ENCODE data around the gene HDDC2. TPM values are rescaled to one million over a fixed set of nuclear protein-coding genes. Genes with fewer than 3 reads are reported as not detected.

The HDDC2 gene
- total and polyA plus RNA-seq, 2 experiments from 2014 or later = 69.5 to 131 TPM

GRCh38 chr6:125252891-125253290, 48.9 kb downstream of the HDDC2 start:
- Histone ChIP-seq H3K4me3 (no peak overlapping the region), H4K20me1 (replicated peaks; ENCODE audit: insufficient read depth) (no peaks in the 10 kb centered on the region), H3K27ac (ENCODE audit: low read depth) (no peak overlapping the region), H3K79me2 (replicated peaks; ENCODE audit: insufficient read depth) (no peaks in the 10 kb centered on the region), H2AFZ (no peak overlapping the region), H3F3A (replicated peaks; ENCODE audit: low read depth) (no peaks in the 10 kb centered on the region), H3K9me2 (ENCODE audit: insufficient read depth) (no peaks in the 10 kb centered on the region), H3K36me3 (ENCODE audit: insufficient read depth) (no peaks in the 10 kb centered on the region), H3K4me2 (no peak overlapping the region), H3K4me1 (ENCODE audit: insufficient read depth) (peaks cover 10% of the 10 kb centered on the region), H3K27me3 (ENCODE audit: insufficient read depth) (no peaks in the 10 kb centered on the region)
- Mint-ChIP-seq H3K27ac (no peak overlapping the region), H3K36me3 (ENCODE audit: low read depth) (no peaks in the 10 kb centered on the region), H3K27me3 (ENCODE audit: insufficient read depth, low read depth, poor library complexity) (peaks cover 2% of the 10 kb centered on the region), H3K9me3 (no peaks in the 10 kb centered on the region), H3K4me1 (peaks cover 11% of the 10 kb centered on the region), H3K4me3 (no peak overlapping the region)
- TF ChIP-seq EZH2phosphoT487 (IDR thresholded peaks at IDR 0.05; ENCODE audit: unreplicated experiment) (no peak), ZNF462 (CRISPR knock-in tag; IDR thresholded peaks at IDR 0.05) (no peak), ZNF331 (CRISPR knock-in tag; IDR thresholded peaks at IDR 0.05; ENCODE audit: low read depth) (no peak), JUNB (IDR thresholded peaks at IDR 0.05; ENCODE audit: unreplicated experiment) (no peak), STAT1 (IDR thresholded peaks at IDR 0.05; ENCODE audit: unreplicated experiment) (no peak), CREB1 (CRISPR knock-in tag; IDR thresholded peaks at IDR 0.05; ENCODE audit: low read depth) (no peak), ZNF114 (CRISPR knock-in tag; IDR thresholded peaks at IDR 0.05) (no peak), POLR2AphosphoS5 (IDR thresholded peaks at IDR 0.05; ENCODE audit: low read depth) (no peak), NANOG (IDR thresholded peaks at IDR 0.05; ENCODE audit: borderline replicate concordance) (no peak), EZH2 (IDR thresholded peaks at IDR 0.05; ENCODE audit: low read depth, unreplicated experiment) (no peak)
- TF ChIP-seq, protein P1, sequence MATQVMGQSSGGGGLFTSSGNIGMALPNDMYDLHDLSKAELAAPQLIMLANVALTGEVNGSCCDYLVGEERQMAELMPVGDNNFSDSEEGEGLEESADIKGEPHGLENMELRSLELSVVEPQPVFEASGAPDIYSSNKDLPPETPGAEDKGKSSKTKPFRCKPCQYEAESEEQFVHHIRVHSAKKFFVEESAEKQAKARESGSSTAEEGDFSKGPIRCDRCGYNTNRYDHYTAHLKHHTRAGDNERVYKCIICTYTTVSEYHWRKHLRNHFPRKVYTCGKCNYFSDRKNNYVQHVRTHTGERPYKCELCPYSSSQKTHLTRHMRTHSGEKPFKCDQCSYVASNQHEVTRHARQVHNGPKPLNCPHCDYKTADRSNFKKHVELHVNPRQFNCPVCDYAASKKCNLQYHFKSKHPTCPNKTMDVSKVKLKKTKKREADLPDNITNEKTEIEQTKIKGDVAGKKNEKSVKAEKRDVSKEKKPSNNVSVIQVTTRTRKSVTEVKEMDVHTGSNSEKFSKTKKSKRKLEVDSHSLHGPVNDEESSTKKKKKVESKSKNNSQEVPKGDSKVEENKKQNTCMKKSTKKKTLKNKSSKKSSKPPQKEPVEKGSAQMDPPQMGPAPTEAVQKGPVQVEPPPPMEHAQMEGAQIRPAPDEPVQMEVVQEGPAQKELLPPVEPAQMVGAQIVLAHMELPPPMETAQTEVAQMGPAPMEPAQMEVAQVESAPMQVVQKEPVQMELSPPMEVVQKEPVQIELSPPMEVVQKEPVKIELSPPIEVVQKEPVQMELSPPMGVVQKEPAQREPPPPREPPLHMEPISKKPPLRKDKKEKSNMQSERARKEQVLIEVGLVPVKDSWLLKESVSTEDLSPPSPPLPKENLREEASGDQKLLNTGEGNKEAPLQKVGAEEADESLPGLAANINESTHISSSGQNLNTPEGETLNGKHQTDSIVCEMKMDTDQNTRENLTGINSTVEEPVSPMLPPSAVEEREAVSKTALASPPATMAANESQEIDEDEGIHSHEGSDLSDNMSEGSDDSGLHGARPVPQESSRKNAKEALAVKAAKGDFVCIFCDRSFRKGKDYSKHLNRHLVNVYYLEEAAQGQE (IDR thresholded peaks at IDR 0.05; ENCODE audit: unreplicated experiment) = no peak
- TF ChIP-seq, protein P2, sequence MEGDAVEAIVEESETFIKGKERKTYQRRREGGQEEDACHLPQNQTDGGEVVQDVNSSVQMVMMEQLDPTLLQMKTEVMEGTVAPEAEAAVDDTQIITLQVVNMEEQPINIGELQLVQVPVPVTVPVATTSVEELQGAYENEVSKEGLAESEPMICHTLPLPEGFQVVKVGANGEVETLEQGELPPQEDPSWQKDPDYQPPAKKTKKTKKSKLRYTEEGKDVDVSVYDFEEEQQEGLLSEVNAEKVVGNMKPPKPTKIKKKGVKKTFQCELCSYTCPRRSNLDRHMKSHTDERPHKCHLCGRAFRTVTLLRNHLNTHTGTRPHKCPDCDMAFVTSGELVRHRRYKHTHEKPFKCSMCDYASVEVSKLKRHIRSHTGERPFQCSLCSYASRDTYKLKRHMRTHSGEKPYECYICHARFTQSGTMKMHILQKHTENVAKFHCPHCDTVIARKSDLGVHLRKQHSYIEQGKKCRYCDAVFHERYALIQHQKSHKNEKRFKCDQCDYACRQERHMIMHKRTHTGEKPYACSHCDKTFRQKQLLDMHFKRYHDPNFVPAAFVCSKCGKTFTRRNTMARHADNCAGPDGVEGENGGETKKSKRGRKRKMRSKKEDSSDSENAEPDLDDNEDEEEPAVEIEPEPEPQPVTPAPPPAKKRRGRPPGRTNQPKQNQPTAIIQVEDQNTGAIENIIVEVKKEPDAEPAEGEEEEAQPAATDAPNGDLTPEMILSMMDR (conservative IDR thresholded peaks at IDR 0.05; ENCODE audit: low read depth in 2 of 2) = no peak
- TF ChIP-seq, protein P3, sequence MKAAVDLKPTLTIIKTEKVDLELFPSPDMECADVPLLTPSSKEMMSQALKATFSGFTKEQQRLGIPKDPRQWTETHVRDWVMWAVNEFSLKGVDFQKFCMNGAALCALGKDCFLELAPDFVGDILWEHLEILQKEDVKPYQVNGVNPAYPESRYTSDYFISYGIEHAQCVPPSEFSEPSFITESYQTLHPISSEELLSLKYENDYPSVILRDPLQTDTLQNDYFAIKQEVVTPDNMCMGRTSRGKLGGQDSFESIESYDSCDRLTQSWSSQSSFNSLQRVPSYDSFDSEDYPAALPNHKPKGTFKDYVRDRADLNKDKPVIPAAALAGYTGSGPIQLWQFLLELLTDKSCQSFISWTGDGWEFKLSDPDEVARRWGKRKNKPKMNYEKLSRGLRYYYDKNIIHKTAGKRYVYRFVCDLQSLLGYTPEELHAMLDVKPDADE (IDR thresholded peaks at IDR 0.05) = no peak
- DNase-seq (ENCODE audit: low spot score) (no peak), ATAC-seq (no peak; the same call in 2 of the 3 replicates)
